PC-9 (cell line): ENCODE results near the gene STARD13.

Source experiments
- CTCF ChIP-seq: fragments of 200-600 bp; sonication (generic); conservative IDR thresholded peaks from 2 replicates; pipeline ENCODE4 v1.6.1; 2017; ENCODE audit warnings: mixed run types, antibody characterized with exemption, mild to moderate bottlenecking, moderate library complexity
- EZH2 ChIP-seq: fragments of 200-600 bp; sonication (generic); IDR thresholded peaks from 2 replicates; pipeline ENCODE4 v1.8.0; 2017; ENCODE audit warnings: antibody characterized with exemption, low read depth

GRCh38 chr13:33183431-33184111, 102.0 kb downstream of the STARD13 start:
- no peak for TF ChIP-seq EZH2
- no peak for TF ChIP-seq CTCF
